Astrocyte of the spinal cord (primary cell): ENCODE data around the gene RIMS3.

Experiments
- DNase-seq: peaks from one replicate; pipeline ENCODE4 v3.0.0; 2011; ENCODE audit warnings: low read depth, low spot score
- H3K4me3 ChIP-seq: 2 replicates; pipeline ENCODE4 v1.5.1; 2011; ENCODE audit warnings: low read depth, mild to moderate bottlenecking, low read length, moderate library complexity
- in situ Hi-C: cut with HindIII; loops from 2 replicates; pipeline ENCODE4 v1.10.0; 2017; ENCODE audit warnings: low sequenced_read_pairs
- TF ChIP-seq, protein P1 (sequence below): IDR thresholded peaks from 2 replicates; pipeline ENCODE4 v1.5.1; 2012; ENCODE audit warnings: low read depth, mild to moderate bottlenecking, low read length, inconsistent platforms

Gene RIMS3

DNA sequence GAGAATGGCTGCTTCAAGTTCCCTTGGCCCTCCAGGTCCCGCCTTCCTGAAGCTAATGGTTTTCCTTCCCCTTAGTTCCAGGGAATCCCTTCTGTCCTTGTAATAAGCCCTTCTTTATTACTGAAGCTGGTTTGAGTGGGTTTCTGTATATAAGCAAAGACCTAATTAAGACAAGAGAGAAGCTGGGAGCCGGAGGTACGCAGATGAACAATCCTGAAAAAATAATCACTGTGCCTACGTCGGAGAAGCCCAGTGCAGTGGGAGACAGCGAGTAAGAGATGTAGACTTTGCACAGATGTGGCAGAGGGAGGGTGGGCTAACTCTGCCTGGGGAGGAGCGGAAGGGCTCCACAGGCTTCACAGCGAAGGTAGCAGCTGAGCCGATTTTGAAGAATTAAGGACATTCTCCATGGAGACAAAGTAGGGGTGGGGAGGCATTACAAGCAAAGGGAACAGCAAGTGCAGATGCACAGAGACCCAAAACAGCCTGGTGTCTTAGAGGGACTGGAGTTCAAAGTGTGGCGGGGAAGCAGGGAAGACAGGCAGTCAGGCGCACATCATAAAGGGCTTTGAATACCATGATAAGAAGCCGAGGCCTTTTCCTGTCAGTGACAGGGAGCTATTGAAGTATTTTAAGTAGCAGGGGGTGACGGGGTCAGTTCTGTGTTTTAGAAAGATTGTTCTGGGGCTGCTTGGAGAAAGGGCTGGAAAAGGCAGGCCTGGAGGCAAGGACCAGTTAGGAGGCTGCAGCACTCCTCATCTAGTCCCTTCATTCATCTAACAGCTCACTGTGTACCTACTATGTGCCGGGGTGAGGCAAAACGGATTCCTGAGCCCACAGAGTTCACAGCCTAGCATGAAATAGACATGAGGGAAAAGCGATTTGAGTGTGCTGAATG is 6.5 kb downstream of the RIMS3 start:
- in situ Hi-C loops = no loop called here

DNA sequence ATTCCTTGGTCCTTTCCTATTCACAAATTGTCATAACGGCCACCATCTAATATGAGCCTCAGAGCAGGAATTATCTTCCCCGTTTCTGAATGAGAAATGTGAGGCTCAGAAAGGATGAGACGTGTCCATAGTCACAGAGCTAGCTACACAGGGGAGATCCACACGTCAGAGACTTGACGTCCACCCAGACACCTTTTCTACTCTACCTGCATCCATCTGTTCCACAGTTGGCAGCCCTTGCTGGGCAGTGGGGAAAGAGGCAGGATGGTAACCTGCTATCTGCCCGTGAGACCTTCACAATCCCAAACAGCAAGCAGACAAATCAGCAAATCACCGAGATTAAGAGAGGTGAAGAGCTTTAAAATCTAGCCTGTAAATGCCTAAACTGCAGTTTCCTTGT is 8.4 kb downstream of the RIMS3 start:
- no peak overlapping the region for H3K4me3 ChIP-seq
- TF ChIP-seq, protein P1, sequence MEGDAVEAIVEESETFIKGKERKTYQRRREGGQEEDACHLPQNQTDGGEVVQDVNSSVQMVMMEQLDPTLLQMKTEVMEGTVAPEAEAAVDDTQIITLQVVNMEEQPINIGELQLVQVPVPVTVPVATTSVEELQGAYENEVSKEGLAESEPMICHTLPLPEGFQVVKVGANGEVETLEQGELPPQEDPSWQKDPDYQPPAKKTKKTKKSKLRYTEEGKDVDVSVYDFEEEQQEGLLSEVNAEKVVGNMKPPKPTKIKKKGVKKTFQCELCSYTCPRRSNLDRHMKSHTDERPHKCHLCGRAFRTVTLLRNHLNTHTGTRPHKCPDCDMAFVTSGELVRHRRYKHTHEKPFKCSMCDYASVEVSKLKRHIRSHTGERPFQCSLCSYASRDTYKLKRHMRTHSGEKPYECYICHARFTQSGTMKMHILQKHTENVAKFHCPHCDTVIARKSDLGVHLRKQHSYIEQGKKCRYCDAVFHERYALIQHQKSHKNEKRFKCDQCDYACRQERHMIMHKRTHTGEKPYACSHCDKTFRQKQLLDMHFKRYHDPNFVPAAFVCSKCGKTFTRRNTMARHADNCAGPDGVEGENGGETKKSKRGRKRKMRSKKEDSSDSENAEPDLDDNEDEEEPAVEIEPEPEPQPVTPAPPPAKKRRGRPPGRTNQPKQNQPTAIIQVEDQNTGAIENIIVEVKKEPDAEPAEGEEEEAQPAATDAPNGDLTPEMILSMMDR = no peak
- in situ Hi-C loops = no loop called here
- no peak for DNase-seq

More for the DNA sequence above, 6.5 kb downstream of the RIMS3 start:
- TF ChIP-seq, protein P1 = no peak
- no peak for DNase-seq
- no peak overlapping the region for H3K4me3 ChIP-seq

DNA sequence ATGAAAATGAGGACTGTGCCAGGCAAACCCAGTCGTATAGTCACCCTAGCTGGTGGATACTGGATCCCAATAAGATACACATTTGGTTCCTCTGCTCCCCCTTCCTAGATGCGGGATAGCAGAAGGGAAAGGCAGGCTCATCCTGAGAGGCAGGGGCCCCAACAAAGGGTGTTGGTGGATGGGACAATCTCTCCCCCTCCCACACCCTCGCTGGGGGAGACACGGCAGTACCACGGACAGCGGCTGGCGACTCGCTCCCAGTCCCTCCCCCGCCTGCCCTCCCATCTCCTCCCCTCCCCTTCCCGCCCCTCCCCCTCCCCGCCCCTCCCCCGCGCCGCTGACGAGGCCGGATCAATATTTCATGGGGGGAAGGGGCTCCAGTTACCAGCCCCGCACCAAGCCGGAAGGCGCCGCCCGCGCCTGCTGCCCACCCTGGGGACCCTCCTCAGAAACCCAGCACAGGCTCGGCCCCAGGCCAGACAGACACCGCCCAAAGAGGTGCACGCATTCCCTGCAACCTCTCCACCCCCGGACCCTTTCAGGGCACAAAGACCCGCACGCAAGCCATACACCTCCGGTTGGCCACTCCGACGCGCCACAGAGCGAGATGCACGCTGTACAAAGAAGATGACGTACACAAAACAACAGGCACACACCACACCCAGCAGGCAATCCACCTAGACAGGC is 11.5 kb downstream of the RIMS3 start:
- DNase-seq = no peak
- no peak overlapping the region for H3K4me3 ChIP-seq
- in situ Hi-C loops = no loop called here
- TF ChIP-seq, protein P1 = no peak

DNA sequence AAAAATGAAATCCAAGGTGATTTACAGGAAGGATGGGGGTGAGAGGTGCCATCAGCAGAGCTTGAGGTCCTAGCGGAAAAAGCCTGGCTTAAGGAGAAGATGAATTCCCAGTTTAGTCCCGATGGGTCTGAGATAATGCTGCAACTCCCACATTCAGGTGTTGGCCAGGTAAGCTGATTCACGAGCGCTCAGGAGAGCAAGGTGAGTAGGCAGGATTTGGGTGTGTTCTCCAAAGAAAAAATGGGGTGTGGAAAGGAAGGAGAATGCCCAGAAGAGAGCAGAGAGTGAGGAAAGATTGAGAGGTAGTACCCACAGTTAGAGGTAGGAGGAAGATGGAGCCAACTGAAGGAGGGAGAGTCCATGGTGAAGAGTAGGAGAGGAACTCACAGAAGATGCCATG is 12.5 kb downstream of the RIMS3 start:
- in situ Hi-C loops = no loop called here

DNA sequence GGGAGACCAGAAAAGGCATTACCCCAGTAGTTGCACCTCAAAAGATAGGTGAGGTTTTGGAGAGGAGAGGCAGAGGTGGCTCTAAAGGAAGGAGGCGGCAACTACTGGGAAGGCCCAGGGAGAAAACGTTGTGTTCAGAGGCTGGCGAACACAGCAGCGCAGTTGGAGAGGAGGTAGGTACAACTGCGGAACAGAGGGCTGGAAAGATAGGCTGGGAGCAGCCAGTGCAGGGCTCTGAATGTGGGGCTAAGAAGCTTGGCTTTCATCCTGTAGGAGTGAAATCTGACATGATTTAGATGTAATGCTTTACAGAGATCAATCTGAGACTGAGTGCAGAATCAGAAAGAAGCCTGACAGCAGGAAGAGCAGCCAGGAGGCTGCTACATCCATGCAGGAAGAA is 13.0 kb downstream of the RIMS3 start:
- TF ChIP-seq, protein P1 = no peak

More for the DNA sequence above, 12.5 kb downstream of the RIMS3 start:
- no peak overlapping the region for H3K4me3 ChIP-seq
- no peak for DNase-seq
- TF ChIP-seq, protein P1 = no peak

DNA sequence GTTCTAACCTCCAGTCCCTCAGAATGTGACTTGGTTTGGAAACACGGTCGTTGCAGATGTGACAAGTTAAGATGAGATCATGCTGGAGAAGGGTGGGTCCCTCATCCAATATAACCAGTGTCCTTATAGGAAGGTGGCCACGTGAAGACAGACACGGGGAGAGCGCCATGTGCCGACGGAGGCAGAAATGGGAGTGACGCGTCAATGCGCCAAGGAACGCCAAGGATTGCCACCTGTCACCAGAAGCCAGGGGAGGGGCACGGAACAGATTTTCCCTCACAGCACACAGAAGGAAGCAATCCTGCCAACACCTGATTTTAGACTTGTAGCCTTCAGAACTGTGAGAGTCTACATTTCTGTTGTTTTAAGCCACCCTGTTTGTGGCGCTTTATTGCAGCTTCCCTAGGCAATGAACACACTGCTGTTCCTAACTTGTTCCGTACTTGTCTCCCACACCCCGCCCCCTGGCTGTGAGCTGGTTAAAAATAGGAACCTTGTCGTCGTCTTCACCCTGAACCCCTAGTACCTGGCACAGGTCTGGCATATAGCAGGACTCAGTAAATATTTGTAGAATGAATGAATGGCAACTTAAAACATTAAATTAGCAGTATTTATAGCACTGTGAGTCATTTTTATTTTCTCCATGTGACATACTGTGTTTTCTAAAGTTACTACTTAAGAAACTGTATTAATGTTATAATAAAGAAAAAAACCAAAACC is 14.2 kb downstream of the RIMS3 start:
- TF ChIP-seq, protein P1 = no peak
- H3K4me3 ChIP-seq = no peak overlapping the region
- in situ Hi-C loops = no loop called here
- DNase-seq = no peak

More for the DNA sequence above, 13.0 kb downstream of the RIMS3 start:
- in situ Hi-C loops = no loop called here
- no peak for DNase-seq
- no peak overlapping the region for H3K4me3 ChIP-seq
